Activated T-cell treated with anti-CD3 and anti-CD28 coated beads, Interleukin-2, amount 50 U/mL, for 48 hours (primary cell): ENCODE measurements around the gene LRRFIP1.

Experiments used
- DNase-seq, 2 experiments: peaks; one replicate each; pipeline ENCODE4 v3.0.0-alpha.2; 2020

The LRRFIP1 gene

DNA sequence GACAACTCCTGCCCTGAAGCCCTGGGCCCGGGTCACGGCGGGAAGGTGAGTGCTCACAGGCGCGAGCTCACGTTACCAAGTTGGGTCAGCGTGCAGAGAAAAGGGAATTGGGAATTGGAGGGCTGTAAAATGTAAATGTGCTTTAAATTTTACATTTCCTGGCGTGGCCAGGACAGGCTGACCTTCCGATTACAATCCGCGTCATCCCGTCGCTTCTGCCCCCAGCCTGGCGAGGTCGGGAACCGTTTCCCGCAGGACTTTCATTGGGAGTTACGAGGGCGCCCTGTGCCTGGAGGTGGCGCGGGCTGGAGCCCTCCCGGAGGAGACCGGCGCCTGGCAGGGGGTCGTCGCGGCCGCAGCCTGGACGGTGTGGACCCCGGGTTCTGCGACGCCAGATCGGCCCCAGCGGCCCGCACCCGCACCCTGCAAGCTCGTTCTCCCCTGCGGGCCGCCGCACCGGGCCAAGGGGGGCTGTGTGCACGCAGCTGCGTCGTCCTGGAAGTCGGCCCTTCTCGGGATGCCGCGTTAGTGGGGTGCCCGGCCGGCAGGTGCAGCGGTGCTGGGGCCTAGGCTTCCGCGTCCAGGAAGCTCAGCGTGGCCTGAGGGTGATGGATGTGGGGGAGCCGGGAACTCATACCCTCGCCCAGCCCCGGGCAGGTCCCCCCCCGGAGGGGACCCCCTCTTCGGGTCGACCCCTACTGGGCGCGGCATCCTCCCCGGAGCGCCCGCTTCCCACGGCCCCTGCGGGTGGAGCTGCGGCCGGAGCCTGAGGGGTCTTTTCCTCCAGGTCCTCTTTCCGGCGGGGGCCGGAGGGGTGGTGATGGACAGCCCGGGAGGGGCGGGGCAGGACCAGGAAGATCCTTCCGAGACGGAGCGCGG, 63.9 kb downstream of the LRRFIP1 start:
- no peak for DNase-seq

DNA sequence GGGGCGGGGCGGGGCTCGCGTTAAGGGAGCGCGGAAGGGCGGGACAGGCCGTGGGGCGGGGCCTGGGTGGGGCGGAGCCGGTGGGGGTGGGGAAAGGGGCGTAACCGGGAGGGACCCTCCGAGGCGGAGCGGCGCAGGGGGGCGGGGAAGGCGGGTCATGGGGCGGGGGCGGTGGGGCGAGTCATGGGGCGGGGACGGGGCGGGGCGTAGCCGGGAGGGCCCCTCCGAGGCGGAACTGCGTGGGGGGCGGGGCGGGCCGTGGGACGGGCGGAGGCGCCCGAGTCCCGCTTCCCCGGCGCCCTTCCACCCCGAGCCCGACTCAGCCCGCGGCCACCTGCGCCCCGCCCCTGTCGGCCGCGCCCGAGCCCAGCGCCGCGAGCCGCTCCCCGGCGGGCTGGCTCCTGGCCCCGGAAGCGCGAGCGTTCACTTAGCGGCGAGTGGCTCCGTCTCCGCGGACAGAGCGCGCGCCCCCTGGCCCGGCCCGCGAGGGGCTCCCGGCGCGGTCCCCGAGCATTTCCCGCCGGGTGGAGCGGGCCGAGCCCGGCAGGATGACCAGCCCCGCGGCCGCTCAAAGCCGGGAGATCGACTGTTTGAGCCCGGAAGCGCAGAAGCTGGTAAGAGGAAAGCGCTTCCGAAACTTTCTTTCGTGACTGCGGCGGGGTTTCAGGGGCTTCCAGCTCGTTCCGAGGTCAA, 64.7 kb downstream of the LRRFIP1 start:
- peak; percentile 96 to 97 for DNase-seq

DNA sequence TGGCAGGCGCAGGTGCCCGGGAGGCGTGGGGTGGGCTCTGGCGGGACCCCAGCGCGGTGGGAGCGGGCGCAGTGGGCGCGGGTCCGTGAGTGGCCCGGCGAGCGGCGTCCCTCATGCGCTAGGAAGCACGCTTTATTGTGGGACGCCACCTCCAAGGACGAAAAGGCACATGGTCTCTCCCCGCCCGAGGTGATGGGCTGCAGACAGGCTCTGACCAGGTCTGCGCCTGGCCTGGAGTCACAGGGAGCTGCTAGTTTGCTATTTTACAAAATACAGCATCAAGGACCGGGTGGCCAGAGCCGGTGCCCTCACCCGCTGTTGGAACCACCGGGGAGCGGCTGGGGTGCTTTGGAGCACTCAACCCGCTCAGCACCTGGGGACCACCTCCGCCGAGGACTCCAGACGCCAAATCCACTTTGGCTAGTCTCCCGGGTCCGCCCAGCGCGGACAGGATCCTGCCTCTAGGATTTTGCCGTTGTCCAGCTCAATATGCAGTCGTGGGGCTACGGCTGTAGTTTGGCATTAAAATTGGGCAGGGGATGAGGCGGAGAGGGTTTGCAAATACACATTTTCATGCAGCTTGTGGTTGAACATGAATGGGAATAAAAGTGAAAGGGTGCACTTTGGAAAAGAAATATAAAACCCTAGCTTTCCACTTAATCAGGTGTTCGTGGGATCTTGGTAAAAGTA, 65.4 kb downstream of the LRRFIP1 start:
- peak in 1 of 2 experiments; percentile 77 for DNase-seq

DNA sequence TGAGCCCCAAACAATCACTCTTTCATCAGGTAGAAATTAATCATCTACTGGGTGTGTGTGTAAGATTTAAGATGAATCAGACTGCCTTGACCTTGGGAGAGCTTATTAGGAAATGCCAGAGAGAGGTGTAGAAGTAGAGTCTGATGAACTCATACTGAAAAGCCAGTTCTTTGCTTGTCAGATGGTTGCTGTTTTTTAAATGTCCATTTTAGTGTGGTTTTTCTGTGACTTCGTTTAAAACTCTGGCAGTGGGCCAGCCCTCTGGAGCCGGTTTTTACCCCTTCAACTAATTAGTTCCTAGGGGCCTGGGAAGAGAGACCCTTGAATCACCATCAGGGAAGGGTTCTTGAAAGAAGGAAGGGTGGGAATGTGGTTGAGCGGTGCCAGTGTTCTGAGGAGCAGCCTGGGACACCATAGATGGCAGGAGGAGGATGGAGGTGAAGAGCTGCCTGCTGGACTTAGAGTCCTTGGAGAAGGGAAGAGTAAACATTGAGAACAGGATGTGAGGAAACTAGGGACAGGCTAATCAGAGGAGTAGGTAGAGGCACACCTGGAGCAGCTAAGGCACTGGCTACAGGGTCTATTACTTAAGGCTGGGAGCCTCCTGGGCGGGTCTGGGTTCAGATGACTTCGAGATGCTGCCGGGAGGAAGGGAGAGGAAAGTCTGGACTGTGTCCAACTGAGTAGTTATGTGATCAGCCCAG, 66.1 kb downstream of the LRRFIP1 start:
- peak; percentile 59 to 62 for DNase-seq

DNA sequence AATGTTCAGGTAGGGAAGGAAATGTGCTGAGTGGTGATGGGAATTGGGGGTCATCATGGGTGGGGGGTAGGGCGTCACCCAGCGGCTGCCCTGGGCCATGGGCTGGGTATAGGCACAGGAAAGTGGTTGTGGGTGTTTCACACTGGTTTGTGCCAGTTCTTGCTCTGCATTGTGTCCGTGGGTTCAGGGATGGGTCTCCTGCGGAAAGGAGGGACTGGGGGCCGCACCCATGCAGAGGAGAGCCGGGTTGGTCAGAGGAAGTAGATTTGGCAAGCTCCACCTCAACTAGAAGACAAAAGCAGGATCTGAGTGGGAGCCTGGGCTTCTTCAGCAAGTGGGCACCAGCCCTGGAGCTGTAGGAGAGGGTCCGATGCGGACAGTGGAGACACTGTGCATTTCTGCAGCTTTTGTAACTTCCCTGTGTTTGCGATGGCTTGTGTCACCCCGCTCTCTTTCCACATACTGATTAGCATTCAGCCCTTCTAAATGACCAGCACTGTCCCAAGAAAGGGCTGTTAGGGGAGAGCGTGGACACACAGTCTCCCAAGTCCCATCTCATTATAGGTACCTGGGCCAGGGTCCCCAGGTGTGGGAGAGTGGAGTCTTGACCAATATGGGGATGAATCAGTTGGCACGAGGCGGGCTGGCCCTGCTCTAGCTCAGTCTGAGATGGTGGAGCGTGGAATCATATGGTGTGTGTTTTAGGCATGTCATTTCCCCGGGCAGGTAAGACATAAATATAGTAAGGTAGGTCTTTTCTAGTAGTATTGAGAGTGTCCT, 67.2 kb downstream of the LRRFIP1 start:
- DNase-seq = peak; percentile 46 to 47

DNA sequence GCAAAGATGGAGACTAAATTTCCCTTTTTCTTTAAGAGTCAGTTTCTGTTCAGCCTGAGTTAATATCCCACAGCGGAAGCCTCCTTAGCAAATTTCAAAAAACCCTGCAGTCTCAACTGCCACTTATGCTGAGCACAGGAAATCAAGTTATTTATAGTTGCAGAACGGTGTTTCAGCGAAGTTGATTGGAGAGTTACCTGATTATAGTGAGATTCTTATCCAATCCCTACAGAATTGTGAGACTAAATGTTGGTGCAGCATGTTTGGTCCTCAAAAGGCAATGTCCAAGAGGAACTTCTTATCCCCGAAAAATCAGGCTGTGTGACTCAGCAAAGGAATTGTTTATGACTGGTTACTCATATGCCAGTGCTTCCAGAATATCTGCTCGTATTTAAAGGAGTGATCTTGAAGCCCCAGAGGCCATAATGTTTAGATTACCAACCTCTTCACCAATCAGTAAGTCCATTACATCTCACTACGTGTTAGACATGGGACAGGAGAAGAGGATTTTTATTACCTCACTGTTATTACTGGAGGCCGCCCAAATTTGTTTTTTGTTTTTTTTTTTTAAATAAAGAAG, 67.9 kb downstream of the LRRFIP1 start:
- no peak for DNase-seq

DNA sequence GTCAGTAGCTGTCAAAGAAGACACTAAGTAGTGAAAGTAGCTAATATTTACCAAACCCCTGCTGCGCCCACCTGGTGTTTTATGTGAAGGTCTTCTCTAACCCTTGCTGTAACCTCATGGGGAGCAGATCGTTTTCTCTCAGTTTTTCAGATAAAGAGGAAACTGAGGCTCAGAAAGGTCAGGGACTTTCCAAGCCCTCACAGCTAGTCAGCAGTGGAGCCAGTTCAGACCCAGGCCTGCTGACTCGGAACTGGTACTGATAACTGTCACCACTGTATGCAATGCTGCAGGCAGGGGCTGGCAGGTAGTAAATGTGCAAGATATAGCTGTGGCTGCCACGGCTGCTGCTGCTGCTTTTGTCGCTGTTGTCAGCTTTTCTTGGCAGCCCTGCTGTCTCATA, 69.1 kb downstream of the LRRFIP1 start:
- peak; percentile 53 to 62 for DNase-seq

DNA sequence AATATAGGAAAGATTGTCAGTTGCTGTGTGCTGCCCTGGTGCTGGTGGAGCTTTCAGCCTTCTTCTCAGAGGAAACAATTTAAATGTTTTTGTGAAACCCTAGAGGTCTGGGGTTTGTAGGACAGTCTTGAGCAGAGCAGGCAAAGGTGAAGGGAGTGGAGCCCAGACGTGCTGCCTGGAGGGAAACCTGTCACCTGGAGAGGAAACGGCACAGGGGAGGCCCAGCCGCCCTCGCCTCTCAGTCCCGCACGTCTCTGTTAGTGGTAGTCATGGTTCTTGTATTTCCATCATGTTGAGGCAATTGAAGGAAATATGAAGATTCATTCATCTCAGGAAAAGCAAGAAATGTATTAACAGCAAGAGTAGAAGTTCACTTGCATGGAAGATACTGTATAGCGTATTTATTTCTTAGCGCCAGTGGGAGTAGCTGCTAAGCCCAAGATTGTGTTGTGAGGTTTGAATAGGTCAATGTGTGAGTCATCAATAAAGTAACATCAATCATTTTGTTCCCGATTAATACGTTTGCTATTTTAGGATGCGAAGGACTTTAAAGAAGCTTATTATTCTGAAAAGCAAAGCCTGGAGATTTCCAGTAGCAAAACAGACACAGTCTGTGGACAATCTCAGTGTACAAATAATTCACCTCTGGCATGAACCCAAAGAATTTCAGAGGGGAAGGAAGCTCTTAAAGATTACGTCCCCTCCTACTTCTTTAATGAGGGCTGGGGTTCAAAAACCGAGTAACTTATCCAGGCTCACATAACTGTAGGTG, 70.4 kb downstream of the LRRFIP1 start:
- DNase-seq = peak; percentile 57 to 66

DNA sequence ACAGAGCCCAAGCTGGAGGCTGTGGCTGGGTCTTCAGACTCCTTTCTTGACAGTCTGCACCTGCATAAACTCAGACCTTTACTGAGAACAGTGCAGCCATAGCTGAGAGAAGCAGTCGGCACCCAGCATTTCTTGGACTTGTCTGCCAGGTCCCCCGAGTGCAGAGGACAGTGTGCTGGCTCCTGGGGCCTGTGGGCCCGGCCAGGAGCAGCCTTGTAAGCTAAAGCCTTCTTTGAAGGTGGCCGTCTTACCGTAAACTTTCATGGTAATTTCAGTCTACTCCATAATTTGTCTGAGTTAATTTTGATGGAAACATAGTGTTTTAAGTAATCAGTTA, 70.9 kb downstream of the LRRFIP1 start:
- peak in 1 of 2 experiments; percentile 23 for DNase-seq

DNA sequence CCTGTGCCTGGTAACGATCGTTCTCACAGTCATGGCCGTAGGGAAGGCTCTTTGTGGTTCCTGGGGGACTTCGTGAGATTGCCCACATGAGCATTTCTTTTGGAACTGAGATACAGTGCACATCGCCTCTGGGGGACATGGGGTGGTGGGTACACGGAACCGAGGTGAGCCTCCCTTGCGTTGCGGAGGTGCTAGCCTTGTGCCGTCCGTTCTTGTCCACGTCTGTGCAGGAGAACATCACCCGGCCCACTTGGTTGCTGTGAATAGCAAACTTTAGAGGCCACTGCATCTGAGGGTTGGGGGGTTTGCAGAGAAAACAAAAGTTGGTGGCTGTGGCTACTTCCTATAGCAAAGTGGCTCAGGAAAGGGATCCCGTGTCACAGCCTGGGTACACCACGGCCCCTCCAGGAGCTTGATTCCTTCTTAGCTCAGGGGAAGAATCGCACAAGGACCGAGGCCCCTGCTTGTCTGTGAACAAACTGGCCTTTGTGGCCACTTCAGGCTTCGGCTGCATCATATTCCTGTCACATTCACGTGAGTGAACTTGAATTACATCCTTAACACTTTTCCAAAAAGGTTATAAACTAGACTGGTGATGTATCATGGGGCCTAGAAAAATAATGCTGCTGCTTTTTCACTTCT, 72.6 kb downstream of the LRRFIP1 start:
- DNase-seq = no peak

DNA sequence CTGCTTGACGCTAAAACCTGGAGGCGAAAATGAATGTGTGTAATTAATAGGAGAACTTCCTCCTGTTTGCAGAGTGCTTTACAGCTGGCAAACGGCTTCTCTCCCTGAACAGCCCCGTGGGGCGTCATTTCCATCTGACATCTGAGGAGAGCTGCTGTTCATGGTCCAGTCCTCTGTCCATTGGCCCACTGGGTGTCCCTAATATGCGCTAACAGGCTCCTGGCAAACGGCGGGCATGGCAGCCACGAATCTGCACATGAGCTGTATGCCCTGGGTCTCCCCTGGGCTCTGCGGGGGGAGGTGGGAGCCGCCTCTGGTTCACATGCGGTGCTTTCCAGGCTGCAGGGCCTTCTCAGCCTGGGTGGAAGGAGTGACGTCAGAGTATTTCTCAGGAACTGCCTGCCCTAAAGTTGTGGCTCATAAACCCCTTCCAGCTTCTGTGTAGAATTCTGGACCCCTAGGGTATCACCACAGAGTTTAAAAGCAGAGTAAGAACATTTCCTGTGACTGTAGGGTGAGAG, 73.2 kb downstream of the LRRFIP1 start:
- peak; percentile 87 for DNase-seq

DNA sequence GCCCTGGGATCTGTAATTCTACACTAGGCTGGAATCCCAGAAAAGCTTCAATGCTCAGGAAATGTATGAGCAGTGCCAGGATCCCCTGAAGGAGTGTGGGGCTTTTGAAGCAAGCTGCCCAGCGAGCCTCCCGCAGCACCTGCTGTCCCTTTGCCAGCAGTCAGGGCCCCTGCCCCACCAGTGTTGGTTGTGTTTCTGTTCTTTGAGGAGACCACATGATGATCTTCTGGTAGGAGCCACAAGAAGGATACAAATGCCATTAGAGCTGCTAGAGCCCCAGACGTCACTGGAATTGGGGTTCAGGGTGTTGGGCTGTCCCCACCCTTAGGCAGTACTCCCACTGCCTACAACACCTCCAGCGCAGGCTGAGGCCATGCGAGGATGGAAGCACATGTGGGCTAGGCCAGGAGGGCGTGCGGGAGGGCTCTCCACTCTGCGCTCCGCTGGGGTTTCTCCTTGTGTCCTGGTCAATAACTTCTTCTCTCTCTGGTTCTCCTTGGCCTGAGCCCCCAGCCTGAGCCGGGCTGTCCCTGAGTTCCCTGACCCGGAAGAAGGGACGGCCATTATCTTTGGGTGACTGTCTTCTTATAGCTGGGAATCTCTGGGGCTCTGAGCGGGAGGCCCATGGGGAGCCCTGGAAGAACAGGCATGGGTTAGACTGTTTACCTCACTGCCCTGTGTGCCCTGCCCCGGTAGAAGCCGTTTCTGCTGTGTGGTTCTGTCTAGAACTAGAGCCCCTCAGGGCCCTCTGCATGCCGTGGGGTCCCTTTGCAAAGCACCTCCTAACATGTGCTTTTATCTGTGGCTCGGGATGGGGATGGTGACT, 73.9 kb downstream of the LRRFIP1 start:
- DNase-seq = peak; percentile 63 to 68

DNA sequence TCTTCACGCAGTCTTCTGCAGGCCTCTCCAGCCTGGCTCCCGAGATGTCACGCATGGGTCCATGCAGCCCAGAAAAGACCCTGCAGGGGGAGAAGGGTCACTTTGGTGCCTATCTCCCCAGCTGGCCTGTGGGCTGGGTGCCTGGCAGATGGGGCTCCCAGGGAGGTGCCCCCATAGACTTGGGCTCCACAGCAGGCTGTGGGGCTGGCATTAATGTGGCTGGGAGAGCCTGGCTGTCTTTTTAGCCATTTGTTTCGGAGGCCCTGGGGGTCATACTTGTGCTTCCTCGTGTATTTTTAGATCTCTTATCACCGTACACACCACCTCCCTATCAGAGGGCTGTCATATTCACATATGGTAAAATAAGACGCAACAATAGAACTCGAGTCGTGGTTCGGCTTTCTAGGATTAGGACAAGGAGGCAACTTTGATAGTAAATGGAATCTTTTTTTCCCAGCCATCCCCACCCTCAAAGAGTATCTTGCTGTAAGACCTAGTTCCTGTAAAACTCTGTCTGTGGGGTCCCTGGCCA, 74.5 kb downstream of the LRRFIP1 start:
- no peak for DNase-seq

DNA sequence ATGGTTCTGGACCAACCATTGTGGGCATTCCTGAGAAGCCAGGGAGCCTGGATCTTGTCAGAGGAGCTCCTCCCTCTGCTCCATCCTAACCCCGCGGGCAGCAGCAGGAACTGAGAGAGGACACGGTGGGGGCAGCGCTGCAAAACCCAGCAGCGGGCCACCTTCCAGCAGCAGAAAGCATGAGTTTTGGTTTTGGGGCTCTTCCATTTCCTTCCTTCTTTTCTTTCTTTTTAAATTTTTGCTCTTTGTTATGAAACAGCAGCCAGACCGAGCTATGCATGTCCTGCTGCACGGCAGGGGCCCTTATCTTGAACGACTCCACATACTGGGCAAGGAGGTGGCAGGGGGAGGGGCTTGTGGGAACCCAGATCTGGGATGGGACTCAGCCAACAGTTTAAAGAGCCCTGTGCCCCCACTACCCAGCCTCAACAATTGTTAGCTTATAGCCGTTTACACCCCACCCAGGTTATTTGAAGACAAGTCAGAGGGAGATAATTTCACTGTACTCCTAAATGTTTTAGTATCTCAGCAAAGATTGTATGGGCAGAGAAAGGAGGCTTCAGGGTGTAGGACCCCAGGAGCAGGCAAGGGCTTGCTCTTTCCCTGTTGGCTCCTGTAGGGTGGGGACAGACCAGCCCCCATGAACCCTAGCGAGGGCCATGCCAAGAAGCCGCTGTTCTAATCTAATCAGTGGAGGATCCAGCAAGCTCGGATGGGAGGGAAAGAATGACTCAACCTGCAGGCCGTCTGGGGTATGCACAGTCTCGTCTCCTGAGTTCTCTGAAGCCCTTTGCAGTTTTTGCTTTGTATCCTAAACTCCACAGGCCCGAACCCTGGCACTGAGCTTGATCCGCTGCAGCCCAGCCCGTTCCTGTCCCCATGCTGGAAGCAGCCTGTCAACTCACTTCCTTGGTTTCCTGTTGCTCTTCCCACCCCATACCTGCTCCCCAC, 75.3 kb downstream of the LRRFIP1 start:
- peak; percentile 58 to 71 for DNase-seq

DNA sequence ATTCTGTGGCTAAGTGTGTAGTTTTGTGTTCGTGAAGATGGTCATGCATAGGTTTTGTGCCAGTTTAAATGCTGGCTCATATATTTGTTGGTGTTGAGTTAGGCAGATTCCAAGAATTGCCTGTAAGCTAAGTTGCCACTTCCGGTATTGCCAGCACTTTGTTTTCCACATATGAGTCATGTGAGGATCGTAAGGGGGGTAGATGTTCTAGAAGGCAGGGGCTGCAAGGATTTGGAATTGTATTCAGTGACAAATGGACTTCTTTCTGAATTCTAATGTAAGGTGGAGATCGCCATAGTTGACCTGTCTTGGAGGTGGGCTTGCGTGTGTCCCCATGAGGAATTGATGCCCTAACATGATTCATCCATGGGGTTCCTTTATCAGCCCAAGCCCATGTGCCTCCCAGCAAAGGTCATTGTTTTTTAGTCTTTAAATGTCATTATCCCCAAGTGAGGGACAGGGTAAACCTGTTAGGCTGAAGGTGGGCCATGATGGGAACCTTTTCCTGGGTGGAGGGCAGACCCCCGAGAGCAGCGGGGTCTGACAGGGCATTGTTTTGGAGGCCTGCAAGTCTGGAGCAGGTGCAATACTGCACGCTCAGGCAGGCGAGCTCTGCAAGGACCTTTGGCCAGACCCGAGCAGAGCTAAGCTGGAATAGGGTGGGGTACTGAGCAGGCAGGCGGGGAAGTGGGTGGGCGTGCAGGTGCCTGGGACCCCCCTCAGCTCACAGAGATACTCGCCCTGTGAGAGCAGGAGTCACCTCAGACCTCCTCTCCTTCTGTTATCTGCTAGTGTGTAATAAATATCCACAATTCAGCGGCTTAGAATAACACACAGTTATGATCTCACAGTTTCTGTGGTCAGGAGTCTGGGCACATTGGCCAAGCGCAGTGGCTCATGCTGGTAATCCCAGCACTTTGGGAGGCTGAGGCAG, 77.4 kb downstream of the LRRFIP1 start:
- peak in 1 of 2 experiments; percentile 44 for DNase-seq

DNA sequence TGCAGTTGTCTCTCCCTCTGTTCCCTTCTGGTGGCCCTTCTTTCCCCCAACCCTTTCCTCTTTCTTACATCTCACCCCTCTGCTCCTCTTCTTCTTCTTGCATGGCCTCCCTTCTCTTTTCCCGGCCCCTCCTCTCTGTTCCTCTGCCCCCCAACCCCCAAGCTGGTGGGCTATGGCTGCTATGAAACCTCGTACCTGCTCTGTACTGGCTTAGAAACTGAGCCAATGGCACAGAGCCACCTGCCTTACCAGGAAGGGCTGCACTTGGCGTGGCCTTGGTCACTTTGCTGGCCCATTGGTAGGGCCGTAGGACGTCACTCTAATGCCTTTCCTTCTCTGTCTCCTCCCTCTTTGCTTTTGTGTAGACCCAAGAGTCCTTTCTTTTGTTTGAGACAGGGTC, 78.9 kb downstream of the LRRFIP1 start:
- no peak for DNase-seq

DNA sequence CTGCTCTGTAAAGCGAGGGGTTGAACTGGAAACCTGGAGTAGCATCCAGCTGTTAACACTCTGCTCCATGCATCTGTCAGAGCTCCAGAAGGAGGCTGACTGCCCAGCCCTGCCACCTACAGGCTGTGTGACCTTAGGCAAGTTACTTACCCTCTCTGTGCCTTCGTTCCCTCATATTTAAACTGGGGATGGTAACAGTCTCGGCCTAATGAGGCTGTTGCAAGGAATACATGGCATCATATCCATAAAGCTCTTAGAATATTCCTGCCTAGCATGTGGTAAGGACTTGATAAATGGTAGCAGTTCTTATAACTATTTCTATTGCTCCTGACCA, 80.6 kb downstream of the LRRFIP1 start:
- DNase-seq = no peak
